Gastrocnemius medialis (tissue), 4 donors: Measurements from ENCODE around the gene ACSL1. TPM values are rescaled to one million over a fixed set of nuclear protein-coding genes. Genes with fewer than 3 reads are reported as not detected.

ENCODE experiments used
- ATAC-seq, 2 donors: fragments of 150-250 bp; one replicate each; pipeline ENCODE4 v1.9.1; 2016
- DNase-seq, 2 donors: peaks; one replicate each; pipeline ENCODE4 v3.0.0-alpha.2; 2019
- H3K27ac ChIP-seq, 4 donors: fragments of 200-600 bp; sonication (generic); 1 replicate in 1 of 4; 2 replicates in 3 of 4; pipeline ENCODE4 v1.5.1; 2016 to 2018; ENCODE audit warnings: mild to moderate bottlenecking in 2 of 4, moderate library complexity in 1 of 4
- H3K27me3 ChIP-seq, 3 donors: fragments of 200-600 bp; sonication (generic) in 2 of 3; 1 replicate in 1 of 3; 2 replicates in 2 of 3; pipeline versions ENCODE4 v1.5.1 to v1.6.0; 2016 to 2019; ENCODE audit warnings: mild to moderate bottlenecking in 1 of 3, moderate library complexity in 1 of 3
- H3K36me3 ChIP-seq, 2 donors: fragments of 200-600 bp; sonication (generic) in 1 of 2; one replicate each; pipeline ENCODE4 v1.5.1; 2017 to 2018
- H3K4me1 ChIP-seq, 2 donors: fragments of 200-600 bp; sonication (generic) in 1 of 2; one replicate each; pipeline ENCODE4 v1.5.1; 2016 to 2017; ENCODE audit warnings: mild to moderate bottlenecking in 2 of 2
- H3K4me3 ChIP-seq, 4 donors: fragments of 200-600 bp; sonication (generic) in 3 of 4; 1 replicate in 1 of 4; 2 replicates in 3 of 4; pipeline ENCODE4 v1.5.1; 2016 to 2019; ENCODE audit warnings: mild to moderate bottlenecking in 2 of 4
- H3K9me3 ChIP-seq, 3 donors: fragments of 200-600 bp; sonication (generic) in 2 of 3; 1 replicate in 1 of 3; 2 replicates in 2 of 3; pipeline ENCODE4 v1.5.1; 2016 to 2019
- CTCF ChIP-seq, 5 experiments: fragments of 450-650 bp in 3 of 5; fragments of 200-600 bp in 2 of 5; sonication (generic) in 2 of 5; IDR thresholded peaks in 4 of 5; conservative IDR thresholded peaks in 1 of 5; 1 replicate in 4 of 5; 2 replicates in 1 of 5; pipeline ENCODE4 v1.5.1; 2016 to 2019; ENCODE audit warnings: antibody characterized with exemption in 5 of 5, mild to moderate bottlenecking in 3 of 5, moderate library complexity in 3 of 5
- POLR2A ChIP-seq, 2 donors: fragments of 450-650 bp; IDR thresholded peaks; one replicate each; pipeline ENCODE4 v1.6.1; 2017; ENCODE audit warnings: antibody characterized with exemption in 2 of 2, mild to moderate bottlenecking in 2 of 2, moderate library complexity in 2 of 2
- in situ Hi-C, 4 donors: fragments of 200-750 bp; cut with MboI; loops; one replicate each; pipeline versions ENCODE4 v1.15.0 to v1.8.0; 2017; ENCODE audit warnings: low sequenced_read_pairs in 4 of 4
- intact Hi-C: fragments of 100-400 bp; cut with DNase I; formaldehyde crosslinking; loops from one replicate; pipeline ENCODE4 v1.15.1; 2023; ENCODE audit warnings: low total_unique reads
- total RNA-seq, 4 donors: library from RNA; depleted of rRNA; stranded (reverse); fragments of >200 nt; gene quantifications; one replicate each; pipeline versions ENCODE4 v1.1.0 to v1.2.3, GENCODE V29; 2016

Gene ACSL1
- total RNA-seq, 4 donors from 2014 or later, result 591 to 2,181 (median 1,316) TPM

GRCh38 chr4:184778325-184778724 lies 47.4 kb downstream of the ACSL1 start:
- no peak for DNase-seq
- Histone ChIP-seq H3K4me1 (no peaks in the 10 kb centered on the region), H3K27ac (peak overlapping the region; percentile 12 to 62 (median 43)), H3K36me3 (peaks cover 0 to 100% of the 10 kb centered on the region in 2 donors), H3K9me3 (no peaks in the 10 kb centered on the region), H3K27me3 (no peaks in the 10 kb centered on the region), H3K4me3 (no peak overlapping the region)
- no peak for ATAC-seq
- intact Hi-C loops, result no loop called here
- TF ChIP-seq CTCF (IDR thresholded peaks at IDR 0.05 in 4 of 5, conservative IDR thresholded peaks at IDR 0.05 in 1 of 5) (no peak), POLR2A (IDR thresholded peaks at IDR 0.05) (no peak)
- in situ Hi-C loops, result no loop called here

GRCh38 chr4:184776821-184777220 lies 48.9 kb downstream of the ACSL1 start:
- Histone ChIP-seq H3K27me3 (no peaks in the 10 kb centered on the region), H3K4me1 (no peaks in the 10 kb centered on the region), H3K9me3 (no peaks in the 10 kb centered on the region), H3K27ac (peak overlapping the region in 2 of 4 donors; percentile 8 to 45), H3K36me3 (peaks cover 0 to 100% of the 10 kb centered on the region in 2 donors), H3K4me3 (no peak overlapping the region)
- intact Hi-C loops, result no loop called here
- DNase-seq, result no peak
- TF ChIP-seq CTCF (IDR thresholded peaks at IDR 0.05 in 4 of 5, conservative IDR thresholded peaks at IDR 0.05 in 1 of 5) (no peak), POLR2A (IDR thresholded peaks at IDR 0.05) (no peak)
- in situ Hi-C loops, result no loop called here
- ATAC-seq, result no peak

GRCh38 chr4:184775854-184776555 lies 49.8 kb downstream of the ACSL1 start:
- no peak overlapping the region for H3K4me3 ChIP-seq
- in situ Hi-C loops, result no loop called here
- H3K9me3 ChIP-seq, result no peaks in the 10 kb centered on the region
- H3K36me3 ChIP-seq, result peaks cover 0 to 100% of the 10 kb centered on the region in 2 donors
- no peak for TF ChIP-seq CTCF (IDR thresholded peaks at IDR 0.05 in 4 of 5, conservative IDR thresholded peaks at IDR 0.05 in 1 of 5)
- TF ChIP-seq POLR2A (IDR thresholded peaks at IDR 0.05), result no peak
- no peaks in the 10 kb centered on the region for H3K27me3 ChIP-seq
- ATAC-seq (peak in 1 of 2 donors; percentile 25), DNase-seq (no peak)
- no peaks in the 10 kb centered on the region for H3K4me1 ChIP-seq
- intact Hi-C loops, result no loop called here
- H3K27ac ChIP-seq, result peak overlapping the region; percentile 4 to 45 (median 31)

- H3K27me3 ChIP-seq, result no peaks in the 10 kb centered on the region
- in situ Hi-C loops, result loop anchor here in 1 of 4 donors (25.0 kb wide), 1 partner anchor 363 kb away; the partner anchor contains the start of gene SLC25A4
- no peak for DNase-seq
These were observed 51.6 kb downstream of the ACSL1 start for GRCh38 chr4:184774152-184774551.

More at GRCh38 chr4:184774152-184774551, 51.6 kb downstream of the ACSL1 start:
- intact Hi-C loops, result no loop called here
- Histone ChIP-seq H3K36me3 (peaks cover 0 to 100% of the 10 kb centered on the region in 2 donors), H3K4me1 (peaks cover 0 to 6% of the 10 kb centered on the region in 2 donors), H3K27ac (no peak overlapping the region), H3K9me3 (no peaks in the 10 kb centered on the region), H3K4me3 (no peak overlapping the region)
- TF ChIP-seq POLR2A (IDR thresholded peaks at IDR 0.05) (no peak), CTCF (IDR thresholded peaks at IDR 0.05 in 4 of 5, conservative IDR thresholded peaks at IDR 0.05 in 1 of 5) (no peak)
- no peak for ATAC-seq
